ENCODE measurements around the gene KRTAP19-7. TPM values are rescaled to one million over a fixed set of nuclear protein-coding genes. Genes with fewer than 3 reads are reported as not detected.

KRTAP19-7 gene
- total RNA-seq = not detected

- H3K27ac ChIP-seq = no peak within 1 kb of the TSS
- no peaks in the 10 kb centered on the region for H3K4me1 ChIP-seq
- intact Hi-C loops (cut with DNase I) = no loop called here
- H3K27me3 ChIP-seq = no peaks in the 10 kb centered on the region
- no peaks in the 10 kb centered on the region for H3K9me3 ChIP-seq
- TF ChIP-seq, protein P1, sequence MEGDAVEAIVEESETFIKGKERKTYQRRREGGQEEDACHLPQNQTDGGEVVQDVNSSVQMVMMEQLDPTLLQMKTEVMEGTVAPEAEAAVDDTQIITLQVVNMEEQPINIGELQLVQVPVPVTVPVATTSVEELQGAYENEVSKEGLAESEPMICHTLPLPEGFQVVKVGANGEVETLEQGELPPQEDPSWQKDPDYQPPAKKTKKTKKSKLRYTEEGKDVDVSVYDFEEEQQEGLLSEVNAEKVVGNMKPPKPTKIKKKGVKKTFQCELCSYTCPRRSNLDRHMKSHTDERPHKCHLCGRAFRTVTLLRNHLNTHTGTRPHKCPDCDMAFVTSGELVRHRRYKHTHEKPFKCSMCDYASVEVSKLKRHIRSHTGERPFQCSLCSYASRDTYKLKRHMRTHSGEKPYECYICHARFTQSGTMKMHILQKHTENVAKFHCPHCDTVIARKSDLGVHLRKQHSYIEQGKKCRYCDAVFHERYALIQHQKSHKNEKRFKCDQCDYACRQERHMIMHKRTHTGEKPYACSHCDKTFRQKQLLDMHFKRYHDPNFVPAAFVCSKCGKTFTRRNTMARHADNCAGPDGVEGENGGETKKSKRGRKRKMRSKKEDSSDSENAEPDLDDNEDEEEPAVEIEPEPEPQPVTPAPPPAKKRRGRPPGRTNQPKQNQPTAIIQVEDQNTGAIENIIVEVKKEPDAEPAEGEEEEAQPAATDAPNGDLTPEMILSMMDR (IDR thresholded peaks at IDR 0.05) = no peak
- no peak for TF ChIP-seq POLR2AphosphoS5 (IDR thresholded peaks at IDR 0.05; ENCODE audit: insufficient read depth in 1 of 2, low read depth in 1 of 2)
- TF ChIP-seq POLR2A (IDR thresholded peaks at IDR 0.05) = no peak
- H3K36me3 ChIP-seq = no peaks in the 10 kb centered on the region
- no peak for DNase-seq (ENCODE audit: extremely low spot score in 2 of 2)
- H3K4me3 ChIP-seq = no peak within 1 kb of the TSS
Observed at GRCh38 chr21:30561264-30561895, at the start of gene KRTAP19-7. Gene KRTAP19-7 (minus strand): TSS chr21:30561314. CDS start chr21:30561289, 25 bp downstream.

DNA sequence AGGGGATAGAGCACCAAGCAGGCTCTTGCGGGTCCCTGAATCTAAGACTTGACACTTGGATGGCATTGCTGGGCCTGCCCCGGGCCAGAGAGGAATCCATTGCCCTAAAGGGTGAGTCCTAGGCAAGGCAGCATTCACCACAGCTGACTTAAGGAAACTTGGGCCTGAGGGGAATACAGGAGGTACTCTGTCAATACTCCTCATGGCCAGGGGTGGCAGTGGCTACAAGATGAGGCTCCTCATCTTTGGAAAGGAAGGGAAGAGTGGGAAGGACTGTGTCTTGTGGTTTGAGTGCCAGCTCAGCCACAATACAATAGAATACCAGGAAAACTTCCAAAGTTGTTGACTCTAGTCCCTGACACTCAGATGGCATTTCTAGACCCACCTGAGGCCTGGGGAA, 44.9 kb upstream of the KRTAP19-7 start:
- Histone ChIP-seq H3K9me3 (no peaks in the 10 kb centered on the region), H3K36me3 (no peaks in the 10 kb centered on the region), H3K4me3 (no peak overlapping the region), H3K27me3 (no peaks in the 10 kb centered on the region), H3K27ac (no peak overlapping the region), H3K4me1 (no peaks in the 10 kb centered on the region)
- DNase-seq (ENCODE audit: extremely low spot score in 2 of 2) = no peak
- intact Hi-C loops (cut with DNase I) = no loop called here
- TF ChIP-seq, protein P1 (IDR thresholded peaks at IDR 0.05) = no peak
- no peak for TF ChIP-seq POLR2AphosphoS5 (IDR thresholded peaks at IDR 0.05; ENCODE audit: insufficient read depth in 1 of 2, low read depth in 1 of 2)
- TF ChIP-seq POLR2A (IDR thresholded peaks at IDR 0.05) = no peak

DNA sequence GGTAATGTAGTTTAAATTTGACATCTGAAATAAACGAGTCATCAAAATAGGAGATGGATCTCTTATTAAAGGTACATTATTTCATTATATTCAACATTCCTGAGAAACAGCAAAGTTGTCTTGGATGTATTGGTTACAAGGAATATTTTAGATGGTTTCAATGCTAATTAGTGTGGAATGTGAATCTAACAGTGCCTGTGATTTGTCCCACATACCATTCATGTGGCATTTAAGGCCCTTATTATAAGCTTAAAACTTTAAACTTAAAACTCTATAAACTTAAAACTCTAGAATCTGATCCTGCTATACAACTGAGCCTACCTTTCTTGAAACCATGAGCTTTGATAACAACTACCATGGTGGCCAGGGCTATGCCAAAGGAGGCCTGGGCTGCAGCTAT, 39.7 kb upstream of the KRTAP19-7 start, which contains the start of gene KRTAP22-1:
KRTAP22-1 (plus strand) TSS at position 301 of the 400 bp plus-strand sequence.
- no peak for DNase-seq (ENCODE audit: extremely low spot score in 2 of 2)
- no peak for TF ChIP-seq POLR2AphosphoS5 (IDR thresholded peaks at IDR 0.05; ENCODE audit: insufficient read depth in 1 of 2, low read depth in 1 of 2)
- no peak for TF ChIP-seq POLR2A (IDR thresholded peaks at IDR 0.05)
- TF ChIP-seq, protein P1 (IDR thresholded peaks at IDR 0.05) = no peak
- no peaks in the 10 kb centered on the region for H3K27me3 ChIP-seq
- intact Hi-C loops (cut with DNase I) = no loop called here
- no peak within 1 kb of the TSS for H3K27ac ChIP-seq
- no peaks in the 10 kb centered on the region for H3K4me1 ChIP-seq
- H3K9me3 ChIP-seq = no peaks in the 10 kb centered on the region
- no peaks in the 10 kb centered on the region for H3K36me3 ChIP-seq
- no peak within 1 kb of the TSS for H3K4me3 ChIP-seq

DNA sequence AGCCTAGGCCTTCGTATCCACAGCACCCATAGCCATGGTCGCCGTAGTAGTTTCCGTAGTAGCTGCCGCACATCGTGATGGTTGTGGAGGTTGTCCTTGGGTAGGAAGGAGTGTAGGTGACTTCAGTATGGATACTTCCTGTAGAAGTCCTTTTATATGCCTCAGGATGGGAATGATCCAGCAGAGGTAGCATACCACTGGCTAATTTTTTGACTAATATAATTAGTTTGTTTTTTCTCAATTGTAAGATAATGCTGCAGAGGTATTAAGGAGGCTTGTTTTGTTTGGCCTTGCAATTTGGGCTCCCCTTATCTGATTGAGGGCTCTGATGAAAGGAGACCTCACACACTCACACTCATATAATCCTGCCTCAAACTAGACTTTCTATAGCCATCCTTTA, 37.7 kb upstream of the KRTAP19-7 start, which contains the start of gene KRTAP6-2:
KRTAP6-2 (minus strand) TSS at position 101 of the 400 bp plus-strand sequence; CDS start at position 73, 28 bp downstream.
- no peak within 1 kb of the TSS for H3K4me3 ChIP-seq
- H3K36me3 ChIP-seq = no peaks in the 10 kb centered on the region
- no peaks in the 10 kb centered on the region for H3K9me3 ChIP-seq
- intact Hi-C loops (cut with DNase I) = no loop called here
- no peaks in the 10 kb centered on the region for H3K4me1 ChIP-seq
- no peak for DNase-seq (ENCODE audit: extremely low spot score in 2 of 2)
- no peaks in the 10 kb centered on the region for H3K27me3 ChIP-seq
- TF ChIP-seq POLR2AphosphoS5 (IDR thresholded peaks at IDR 0.05; ENCODE audit: insufficient read depth in 1 of 2, low read depth in 1 of 2) (no peak), POLR2A (IDR thresholded peaks at IDR 0.05) (no peak)
- TF ChIP-seq, protein P1 (IDR thresholded peaks at IDR 0.05) = no peak
- H3K27ac ChIP-seq = no peak within 1 kb of the TSS

GRCh38 chr21:30592140-30592539, 31.0 kb upstream of the KRTAP19-7 start, which contains the start of gene KRTAP6-3:
Gene KRTAP6-3 (plus strand): TSS chr21:30592440. CDS start chr21:30592446, 6 bp downstream.
- H3K4me3 ChIP-seq = no peak within 1 kb of the TSS
- H3K4me1 ChIP-seq = no peaks in the 10 kb centered on the region
- no peaks in the 10 kb centered on the region for H3K27me3 ChIP-seq
- H3K27ac ChIP-seq = no peak within 1 kb of the TSS
- H3K36me3 ChIP-seq = no peaks in the 10 kb centered on the region
- TF ChIP-seq, protein P1 (IDR thresholded peaks at IDR 0.05) = no peak
- TF ChIP-seq POLR2AphosphoS5 (IDR thresholded peaks at IDR 0.05; ENCODE audit: insufficient read depth in 1 of 2, low read depth in 1 of 2) (no peak), POLR2A (IDR thresholded peaks at IDR 0.05) (no peak)
- H3K9me3 ChIP-seq = no peaks in the 10 kb centered on the region
- intact Hi-C loops (cut with DNase I) = no loop called here
- no peak for DNase-seq (ENCODE audit: extremely low spot score in 2 of 2)

All from vagina (tissue), 2 donors.